CD4-positive, alpha-beta memory T cell (primary cell): Measurements from ENCODE around the gene SHB. TPM values are rescaled to one million over a fixed set of nuclear protein-coding genes. Genes with fewer than 3 reads are reported as not detected.

Experiments
- CTCF ChIA-PET: fragments of 350-600 bp; sonication (Branson Sonifier 250); formaldehyde crosslinking; loops from one replicate; lab custom pipeline; 2021; ENCODE audit warnings: inconsistent platforms; ENCODE audit not compliant: partially characterized antibody; lab: Charles Lee
- POLR2A ChIA-PET: fragments of 350-600 bp; sonication (Branson Sonifier 250); formaldehyde crosslinking; loops from one replicate; lab custom pipeline; 2021; ENCODE audit not compliant: partially characterized antibody; lab: Charles Lee
- DNase-seq, 5 donors: peaks; one replicate each; pipeline versions ENCODE4 v3.0.0 to v3.0.0-alpha.2; 2020 to 2022; ENCODE audit warnings: mixed read lengths in 1 of 5
- H3K27ac ChIP-seq: one replicate; pipeline ENCODE4 v1.7.0; 2013; ENCODE audit warnings: low read depth, low read length
- H3K27me3 ChIP-seq: 2 replicates; pipeline ENCODE4 v1.7.0; 2013; ENCODE audit warnings: mild to moderate bottlenecking, low read length, moderate library complexity; ENCODE audit not compliant: insufficient read depth
- H3K36me3 ChIP-seq: 2 replicates; pipeline ENCODE4 v1.7.0; 2013; ENCODE audit warnings: mild to moderate bottlenecking, low read length, moderate library complexity; ENCODE audit not compliant: insufficient read depth
- H3K4me1 ChIP-seq: 2 replicates; pipeline ENCODE4 v1.7.0; 2013; ENCODE audit warnings: mild to moderate bottlenecking, low read length, moderate library complexity; ENCODE audit not compliant: insufficient read depth
- H3K4me3 ChIP-seq, 2 donors: one replicate each; pipeline ENCODE4 v1.7.0; 2013; ENCODE audit warnings: low read length in 2 of 2, mild to moderate bottlenecking in 1 of 2
- H3K9me3 ChIP-seq, 2 donors: one replicate each; pipeline ENCODE4 v1.7.0; 2013; ENCODE audit warnings: low read length in 2 of 2, control low read depth in 1 of 2; ENCODE audit not compliant: control insufficient read depth in 1 of 2
- H3K27ac Mint-ChIP-seq, 7 donors: one replicate each; pipeline ENCODE4 v1.8.0; 2020 to 2021; ENCODE audit warnings: mixed read lengths in 7 of 7, mild to moderate bottlenecking in 6 of 7, inconsistent platforms in 3 of 7, moderate library complexity in 3 of 7
- H3K27me3 Mint-ChIP-seq, 2 donors: one replicate each; pipeline ENCODE4 v1.8.0; 2020 to 2021; ENCODE audit warnings: mixed read lengths in 2 of 2
- H3K36me3 Mint-ChIP-seq, 2 donors: one replicate each; pipeline ENCODE4 v1.8.0; 2020 to 2021; ENCODE audit warnings: mixed read lengths in 2 of 2, inconsistent platforms in 1 of 2, mild to moderate bottlenecking in 1 of 2
- H3K4me1 Mint-ChIP-seq, 4 donors: one replicate each; pipeline ENCODE4 v1.8.0; 2020 to 2021; ENCODE audit warnings: mixed read lengths in 4 of 4, mild to moderate bottlenecking in 1 of 4
- H3K4me3 Mint-ChIP-seq, 8 donors: one replicate each; pipeline ENCODE4 v1.8.0; 2020 to 2021; ENCODE audit warnings: mixed read lengths in 8 of 8, mild to moderate bottlenecking in 7 of 8, moderate library complexity in 6 of 8, inconsistent platforms in 3 of 8
- H3K9me3 Mint-ChIP-seq, 8 donors: one replicate each; pipeline ENCODE4 v1.8.0; 2020 to 2021; ENCODE audit warnings: mixed read lengths in 8 of 8, mild to moderate bottlenecking in 5 of 8, inconsistent platforms in 3 of 8, moderate library complexity in 1 of 8
- intact Hi-C: fragments of 100-400 bp; cut with micrococcal nuclease; formaldehyde crosslinking; loops from one replicate; pipeline ENCODE4 v1.15.1; 2023
- polyA plus RNA-seq, 2 donors: library from polyadenylated mRNA; unstranded; fragments of 300-500 nt; fragmentation: Illumina TruSeq; gene quantifications; one replicate each; pipeline ENCODE4 v1.2.3, GENCODE V29; 2021
- total RNA-seq, 2 experiments: library from RNA; stranded (reverse); gene quantifications; one replicate each; pipeline ENCODE4 v1.2.3, GENCODE V29; 2021

The SHB gene
- total and polyA plus RNA-seq, 4 experiments from 2014 or later = 0.10 to 1.3 (median 0.49) TPM

- H3K9me3 ChIP-seq = no peaks in the 10 kb centered on the region
- intact Hi-C loops = no loop called here
- no peaks in the 10 kb centered on the region for H3K9me3 Mint-ChIP-seq
- H3K4me1 ChIP-seq = peaks cover 4% of the 10 kb centered on the region
- peak overlapping the region in 1 of 8 donors; percentile 36 for H3K4me3 Mint-ChIP-seq
- no peaks in the 10 kb centered on the region for H3K27me3 Mint-ChIP-seq
- H3K36me3 Mint-ChIP-seq = no peaks in the 10 kb centered on the region
- CTCF ChIA-PET = no interaction called here
- H3K4me1 Mint-ChIP-seq = no peaks in the 10 kb centered on the region
- no peak for DNase-seq
- no peak overlapping the region for H3K4me3 ChIP-seq
- no peak overlapping the region for H3K27ac Mint-ChIP-seq
- POLR2A ChIA-PET = no interaction called here
- no peaks in the 10 kb centered on the region for H3K27me3 ChIP-seq
- no peaks in the 10 kb centered on the region for H3K36me3 ChIP-seq
- no peak overlapping the region for H3K27ac ChIP-seq
Measured at GRCh38 chr9:38016375-38017135, 52.5 kb downstream of the SHB start.

- H3K27ac ChIP-seq = no peak overlapping the region
- no peaks in the 10 kb centered on the region for H3K4me1 Mint-ChIP-seq
- H3K4me1 ChIP-seq = peaks cover 4% of the 10 kb centered on the region
- no peak overlapping the region for H3K4me3 Mint-ChIP-seq
- ChIA-PET CTCF (no interaction called here), POLR2A (no interaction called here)
- intact Hi-C loops = no loop called here
- no peak overlapping the region for H3K27ac Mint-ChIP-seq
- DNase-seq = no peak
- no peaks in the 10 kb centered on the region for H3K36me3 ChIP-seq
- H3K27me3 Mint-ChIP-seq = no peaks in the 10 kb centered on the region
- H3K36me3 Mint-ChIP-seq = no peaks in the 10 kb centered on the region
- no peaks in the 10 kb centered on the region for H3K9me3 ChIP-seq
- no peaks in the 10 kb centered on the region for H3K9me3 Mint-ChIP-seq
- H3K27me3 ChIP-seq = no peaks in the 10 kb centered on the region
- no peak overlapping the region for H3K4me3 ChIP-seq
Measured at GRCh38 chr9:38015906-38016305, 53.1 kb downstream of the SHB start.

DNA sequence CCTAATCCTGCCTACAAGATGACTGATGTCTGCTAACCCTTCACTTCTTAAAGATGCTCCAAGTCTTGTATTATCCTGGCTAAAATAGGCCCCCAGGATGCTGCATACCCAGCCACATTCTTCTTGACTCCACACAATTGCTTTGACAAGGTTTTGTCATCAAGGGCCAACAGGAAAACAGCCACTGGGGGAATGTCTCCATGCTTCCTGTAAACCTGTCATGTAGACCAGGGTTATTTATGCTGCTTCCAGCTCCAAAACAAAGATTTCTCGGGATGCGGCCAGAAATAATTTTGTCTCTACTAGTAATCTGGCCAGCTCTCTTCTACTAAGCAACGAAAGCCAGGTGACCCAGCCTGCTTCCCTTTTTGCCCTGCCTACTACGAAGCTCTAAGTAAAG lies 53.8 kb downstream of the SHB start:
- no peak overlapping the region for H3K4me3 Mint-ChIP-seq
- intact Hi-C loops = no loop called here
- Histone ChIP-seq H3K27me3 (no peaks in the 10 kb centered on the region), H3K36me3 (no peaks in the 10 kb centered on the region), H3K27ac (no peak overlapping the region), H3K9me3 (no peaks in the 10 kb centered on the region), H3K4me1 (peaks cover 4% of the 10 kb centered on the region), H3K4me3 (no peak overlapping the region)
- POLR2A ChIA-PET = no interaction called here
- H3K27ac Mint-ChIP-seq = no peak overlapping the region
- H3K4me1 Mint-ChIP-seq = no peaks in the 10 kb centered on the region
- no peaks in the 10 kb centered on the region for H3K9me3 Mint-ChIP-seq
- H3K36me3 Mint-ChIP-seq = no peaks in the 10 kb centered on the region
- H3K27me3 Mint-ChIP-seq = no peaks in the 10 kb centered on the region
- DNase-seq = no peak
- CTCF ChIA-PET = no interaction called here

DNA sequence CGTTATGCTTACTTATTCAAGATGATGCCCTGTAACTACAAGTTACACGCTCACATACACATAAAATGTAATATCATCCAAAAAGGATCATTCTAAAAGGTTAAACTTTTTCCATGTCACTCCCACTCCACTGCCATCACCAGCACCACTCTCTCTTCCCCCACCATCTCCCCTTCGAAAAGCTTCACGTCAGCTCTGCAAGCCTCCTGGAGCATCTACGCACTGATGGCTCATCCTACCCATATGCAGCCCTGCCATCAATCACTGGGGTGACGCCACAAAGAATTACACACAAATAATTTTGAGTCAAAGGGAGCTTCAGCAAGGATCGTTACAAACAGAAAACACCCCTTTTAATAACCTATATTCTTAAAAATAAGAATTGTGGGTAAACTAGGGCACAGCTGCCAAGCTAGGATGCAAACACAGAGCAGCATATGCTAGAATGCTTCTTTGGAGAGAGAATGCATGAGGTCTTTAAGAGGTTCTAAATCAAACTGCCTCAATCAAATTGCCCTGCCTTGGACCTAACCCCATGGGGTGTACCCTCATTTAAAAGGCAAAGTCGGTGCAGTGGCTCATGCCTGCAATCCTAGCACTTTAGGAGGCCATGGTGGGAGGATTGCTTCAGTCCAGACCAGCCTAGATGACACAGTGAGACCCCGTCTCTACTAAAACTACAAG lies 56.1 kb downstream of the SHB start:
- Histone ChIP-seq H3K36me3 (no peaks in the 10 kb centered on the region), H3K9me3 (no peaks in the 10 kb centered on the region), H3K4me1 (no peaks in the 10 kb centered on the region), H3K27ac (no peak overlapping the region), H3K27me3 (no peaks in the 10 kb centered on the region), H3K4me3 (no peak overlapping the region)
- ChIA-PET CTCF (no interaction called here), POLR2A (no interaction called here)
- Mint-ChIP-seq H3K4me3 (no peak overlapping the region), H3K27ac (no peak overlapping the region), H3K9me3 (no peaks in the 10 kb centered on the region), H3K4me1 (peaks cover 0 to 7% (median under 1%) of the 10 kb centered on the region in 4 donors), H3K36me3 (no peaks in the 10 kb centered on the region), H3K27me3 (no peaks in the 10 kb centered on the region)
- no peak for DNase-seq
- intact Hi-C loops = no loop called here

DNA sequence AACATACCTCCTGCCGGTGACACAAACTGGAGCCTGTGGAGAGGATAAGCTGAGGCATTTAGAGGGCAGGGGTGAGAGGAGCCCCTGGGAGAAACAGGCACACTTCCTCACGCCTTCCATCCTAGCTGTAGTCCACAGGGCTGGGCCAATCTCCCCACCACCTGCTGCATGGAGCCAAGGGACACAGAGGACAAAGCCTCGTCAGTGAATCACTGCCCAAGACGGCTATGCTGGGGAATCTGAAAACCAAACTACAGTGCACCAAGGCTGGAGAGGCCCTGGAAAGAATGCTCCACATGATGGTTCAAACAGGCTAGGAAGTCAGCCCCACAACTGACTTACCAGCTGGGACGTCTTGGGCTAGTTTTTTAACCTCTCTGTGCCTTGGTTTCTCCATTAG lies 57.0 kb downstream of the SHB start:
- intact Hi-C loops = no loop called here
- CTCF ChIA-PET = no interaction called here

GRCh38 chr9:38010918-38011704 lies 57.9 kb downstream of the SHB start:
- DNase-seq = no peak
- H3K27me3 ChIP-seq = no peaks in the 10 kb centered on the region
- Mint-ChIP-seq H3K4me3 (no peak overlapping the region), H3K27me3 (no peaks in the 10 kb centered on the region), H3K36me3 (no peaks in the 10 kb centered on the region), H3K4me1 (peaks cover 0 to 8% (median under 1%) of the 10 kb centered on the region in 4 donors), H3K9me3 (no peaks in the 10 kb centered on the region), H3K27ac (no peak overlapping the region)
- no peaks in the 10 kb centered on the region for H3K36me3 ChIP-seq
- no peak overlapping the region for H3K27ac ChIP-seq
- intact Hi-C loops = no loop called here
- CTCF ChIA-PET = no interaction called here
- no peaks in the 10 kb centered on the region for H3K9me3 ChIP-seq
- POLR2A ChIA-PET = interaction anchor here (0.9 kb wide), 1 partner anchor 12 kb away, joined by 3 read pairs; no protein-coding TSS in a partner anchor
- H3K4me1 ChIP-seq = no peaks in the 10 kb centered on the region
- no peak overlapping the region for H3K4me3 ChIP-seq

More for the DNA sequence above, 57.0 kb downstream of the SHB start:
- H3K27me3 ChIP-seq = no peaks in the 10 kb centered on the region
- DNase-seq = no peak
- H3K36me3 ChIP-seq = no peaks in the 10 kb centered on the region
- Mint-ChIP-seq H3K27ac (no peak overlapping the region), H3K4me1 (peaks cover 0 to 8% (median under 1%) of the 10 kb centered on the region in 4 donors), H3K36me3 (no peaks in the 10 kb centered on the region), H3K9me3 (no peaks in the 10 kb centered on the region), H3K27me3 (no peaks in the 10 kb centered on the region), H3K4me3 (no peak overlapping the region)
- no peak overlapping the region for H3K4me3 ChIP-seq
- no peak overlapping the region for H3K27ac ChIP-seq
- POLR2A ChIA-PET = interaction anchor here (0.9 kb wide), 1 partner anchor 13 kb away, joined by 3 read pairs; no protein-coding TSS in a partner anchor
- no peaks in the 10 kb centered on the region for H3K4me1 ChIP-seq
- H3K9me3 ChIP-seq = no peaks in the 10 kb centered on the region

DNA sequence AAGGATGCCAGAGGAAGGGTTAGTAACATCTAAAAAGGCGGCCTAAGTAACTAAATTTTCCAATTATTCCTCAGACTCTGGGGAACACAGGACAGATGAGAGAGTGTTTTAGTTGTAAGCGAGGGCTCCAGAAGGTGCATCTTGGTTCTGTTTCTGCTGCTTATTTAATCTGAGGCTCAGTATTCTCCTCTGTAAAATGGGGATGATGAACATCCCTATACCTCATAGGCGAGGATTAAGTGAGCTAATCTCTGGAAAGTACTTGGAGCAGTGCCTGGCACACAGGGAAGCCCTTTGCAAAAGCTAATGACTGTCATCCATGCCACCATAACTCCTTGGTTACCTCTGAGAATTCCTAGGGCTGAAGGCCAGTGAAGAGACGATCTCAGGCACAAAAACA lies 59.0 kb downstream of the SHB start:
- H3K27ac Mint-ChIP-seq = no peak overlapping the region
- DNase-seq = no peak
- no peaks in the 10 kb centered on the region for H3K9me3 Mint-ChIP-seq
- Histone ChIP-seq H3K4me3 (no peak overlapping the region), H3K9me3 (no peaks in the 10 kb centered on the region), H3K36me3 (no peaks in the 10 kb centered on the region), H3K27ac (no peak overlapping the region), H3K27me3 (no peaks in the 10 kb centered on the region), H3K4me1 (no peaks in the 10 kb centered on the region)
- no peaks in the 10 kb centered on the region for H3K27me3 Mint-ChIP-seq
- CTCF ChIA-PET = no interaction called here
- H3K4me1 Mint-ChIP-seq = peaks cover 0 to 8% (median under 1%) of the 10 kb centered on the region in 4 donors
- H3K4me3 Mint-ChIP-seq = no peak overlapping the region
- intact Hi-C loops = no loop called here
- H3K36me3 Mint-ChIP-seq = no peaks in the 10 kb centered on the region
- POLR2A ChIA-PET = no interaction called here
